RKO (cell line): ENCODE measurements around the gene FRZB.

Experiments
- DNase-seq: peaks from one replicate; pipeline ENCODE4 v3.0.0-alpha.2; 2016; ENCODE audit warnings: low spot score

The FRZB gene

DNA sequence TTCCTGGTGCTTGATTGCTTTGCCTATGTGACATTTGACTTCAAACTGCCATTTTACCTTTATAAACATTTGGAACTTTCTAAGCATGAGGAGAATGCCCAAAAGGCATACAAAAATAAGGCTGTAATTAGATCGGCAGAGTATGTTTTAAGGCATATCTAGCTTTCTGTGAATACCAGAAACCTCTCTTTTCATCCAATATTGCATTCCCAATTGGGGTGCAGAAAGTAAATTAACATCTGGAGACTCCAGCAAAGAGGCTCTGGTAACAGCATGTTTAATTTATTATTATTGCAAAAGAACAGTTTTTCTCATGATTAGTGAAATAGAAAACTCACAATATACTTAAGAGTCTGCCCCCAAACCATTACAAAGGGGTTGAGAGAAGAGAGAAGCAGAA, 32.1 kb downstream of the FRZB start:
- no peak for DNase-seq

GRCh38 chr2:182833084-182833854, 33.2 kb downstream of the FRZB start:
- DNase-seq: no peak

- no peak for DNase-seq
Observed at GRCh38 chr2:182831921-182832320, 34.5 kb downstream of the FRZB start.

GRCh38 chr2:182831101-182831500, 35.3 kb downstream of the FRZB start:
- DNase-seq: no peak

- DNase-seq: no peak
Observed at GRCh38 chr2:182827182-182827879, 39.1 kb downstream of the FRZB start.

DNA sequence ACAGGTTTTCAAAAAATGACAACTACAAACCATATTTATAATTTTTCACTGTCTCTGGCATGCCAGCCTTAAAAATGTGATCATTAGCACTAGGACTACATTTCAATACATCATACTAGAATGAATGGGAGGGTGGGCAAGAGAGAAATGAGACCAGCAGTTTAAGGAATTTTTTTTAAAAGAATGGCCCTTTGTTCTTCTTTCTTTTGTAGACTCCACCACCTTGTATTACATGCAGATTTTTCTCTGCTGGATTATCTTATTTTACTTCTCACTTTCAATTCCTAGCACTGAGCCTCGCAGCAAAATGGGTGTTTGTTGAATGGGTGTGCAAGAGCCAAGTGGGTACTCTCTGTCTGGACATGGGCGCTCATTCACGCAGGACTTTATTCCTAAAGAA, 39.9 kb downstream of the FRZB start:
- no peak for DNase-seq

GRCh38 chr2:182826064-182826463, 40.4 kb downstream of the FRZB start:
- no peak for DNase-seq

DNA sequence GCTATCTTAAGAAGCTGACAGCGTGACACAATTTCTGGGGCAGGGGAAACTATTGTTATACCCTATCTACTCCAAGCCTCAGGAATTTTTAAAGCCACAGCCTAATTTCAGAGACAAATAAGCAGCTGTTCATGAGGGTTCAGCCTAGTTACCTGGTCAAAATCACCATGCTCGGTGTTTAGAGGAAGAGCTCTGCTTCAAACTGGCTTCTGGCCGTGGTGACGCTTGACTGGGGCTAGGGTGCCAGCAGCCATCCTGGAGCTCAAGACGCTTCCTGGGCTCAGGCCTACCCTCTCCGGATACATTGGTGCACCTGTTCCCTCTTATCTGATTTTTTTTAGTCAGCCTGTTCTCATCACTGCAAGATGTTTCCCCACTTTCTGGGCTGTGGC, 41.7 kb downstream of the FRZB start:
- DNase-seq: no peak

DNA sequence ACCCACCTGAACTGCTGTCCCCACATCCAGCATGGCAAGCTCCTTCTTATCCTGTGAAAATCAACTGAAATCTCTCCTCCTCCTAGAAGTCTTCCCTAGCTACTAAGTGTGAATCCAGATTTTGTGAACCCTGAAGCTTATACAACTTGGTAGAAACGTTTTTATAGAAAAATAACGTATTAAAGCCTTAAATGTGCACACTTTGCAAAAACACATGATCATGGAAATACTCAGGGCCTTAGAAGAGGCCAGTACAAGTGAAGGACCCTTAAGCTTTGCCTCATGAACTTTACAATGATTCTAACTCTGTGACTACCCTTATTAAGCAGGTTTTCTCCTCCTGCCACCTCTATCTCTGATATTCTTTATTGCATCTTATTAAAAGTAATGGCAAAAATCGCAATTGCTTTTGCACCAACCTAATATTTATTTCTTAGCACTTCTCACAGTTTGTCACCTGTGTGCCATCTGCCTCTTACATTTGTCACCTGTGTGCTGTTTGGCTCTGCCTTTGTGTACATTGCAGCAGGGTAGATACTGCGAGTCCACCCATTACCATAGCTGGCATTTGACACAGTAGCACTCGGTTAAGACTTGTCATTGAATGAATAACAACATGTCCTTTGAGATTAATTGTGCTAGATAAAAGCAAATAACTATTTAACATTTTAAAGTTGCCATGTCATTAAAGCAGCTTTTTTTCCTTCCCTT, 42.2 kb downstream of the FRZB start:
- DNase-seq: no peak

- DNase-seq: no peak
Observed at GRCh38 chr2:182822733-182823132, 43.7 kb downstream of the FRZB start.

DNA sequence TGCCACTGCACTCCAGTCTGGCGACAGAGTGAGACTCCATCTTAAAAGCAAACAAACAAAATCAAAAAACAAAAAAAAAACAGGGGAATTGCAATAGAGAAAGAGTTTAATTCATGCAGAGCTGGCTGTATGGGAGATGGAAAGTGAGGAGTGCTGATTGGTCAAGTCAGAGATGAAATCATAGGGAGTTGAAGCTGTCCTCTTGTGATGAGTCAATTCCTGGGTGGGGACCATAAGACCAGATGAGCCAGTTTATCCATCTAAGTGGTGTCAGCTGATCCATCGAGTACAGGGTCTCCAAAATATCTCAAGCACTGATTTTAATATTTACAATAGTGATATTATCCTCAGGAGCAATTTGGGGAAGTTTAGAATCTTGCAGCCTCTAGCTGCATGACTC, 45.3 kb downstream of the FRZB start:
- peak; percentile 23 for DNase-seq

DNA sequence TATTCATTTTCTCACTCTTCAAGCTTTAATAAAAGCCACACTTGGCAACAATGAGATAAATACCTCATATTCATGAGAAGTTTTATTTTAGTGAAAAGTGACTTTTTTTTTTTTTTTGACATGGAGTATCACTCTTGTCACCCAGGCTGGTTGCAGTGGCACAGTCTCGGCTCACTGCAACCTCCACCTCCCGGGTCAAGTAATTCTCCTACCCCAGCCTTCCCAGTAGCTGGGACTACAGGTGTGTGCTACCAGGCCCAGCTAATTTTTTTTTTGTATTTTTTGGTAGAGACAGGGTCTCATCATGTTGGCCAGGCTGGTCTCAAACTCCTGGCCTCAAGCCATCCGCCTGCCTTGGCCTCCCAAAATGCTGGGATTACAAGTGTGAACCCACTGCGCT, 47.0 kb downstream of the FRZB start:
- no peak for DNase-seq

GRCh38 chr2:182818925-182819324, 47.5 kb downstream of the FRZB start:
- DNase-seq: no peak

- no peak for DNase-seq
Observed at GRCh38 chr2:182818501-182818900, 47.9 kb downstream of the FRZB start.

DNA sequence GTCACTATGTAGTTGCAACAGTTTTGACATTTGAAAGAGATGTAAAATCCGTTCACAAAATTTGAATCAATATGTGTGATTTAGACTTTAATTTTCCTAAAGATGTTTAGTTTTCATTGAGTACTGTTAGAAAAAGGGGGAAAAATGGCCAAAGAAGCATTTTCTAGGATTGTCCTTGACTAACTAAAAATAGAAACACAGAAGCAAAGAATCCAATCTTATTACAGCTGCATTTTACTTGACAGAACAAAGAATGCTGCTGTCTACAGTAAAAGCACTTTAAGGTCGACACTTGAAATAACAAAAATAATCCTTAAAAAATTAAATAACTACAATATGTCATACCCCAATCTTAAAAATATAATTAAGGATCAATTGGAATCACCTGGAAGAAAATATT, 48.9 kb downstream of the FRZB start:
- DNase-seq: no peak

DNA sequence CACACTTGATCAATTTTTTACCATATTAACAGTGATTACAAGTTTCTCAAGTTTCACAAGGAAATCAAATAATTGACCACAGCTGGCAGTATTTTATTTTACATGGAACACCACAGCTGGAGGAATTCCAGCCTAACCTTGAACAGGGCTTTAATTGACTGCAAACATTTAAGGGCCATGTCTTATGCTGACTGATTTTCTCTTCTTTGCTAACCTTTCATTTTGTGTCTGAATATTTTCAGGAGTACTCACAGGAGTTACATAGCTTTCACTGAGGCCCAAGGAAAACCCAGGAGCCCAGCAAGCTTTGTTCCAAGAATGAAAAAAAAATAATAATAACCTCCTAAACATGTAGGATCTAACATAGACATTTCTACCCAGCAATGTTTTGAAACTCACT, 49.6 kb downstream of the FRZB start:
- no peak for DNase-seq

- no peak for DNase-seq
Observed at GRCh38 chr2:182814804-182815203, 51.6 kb downstream of the FRZB start.

DNA sequence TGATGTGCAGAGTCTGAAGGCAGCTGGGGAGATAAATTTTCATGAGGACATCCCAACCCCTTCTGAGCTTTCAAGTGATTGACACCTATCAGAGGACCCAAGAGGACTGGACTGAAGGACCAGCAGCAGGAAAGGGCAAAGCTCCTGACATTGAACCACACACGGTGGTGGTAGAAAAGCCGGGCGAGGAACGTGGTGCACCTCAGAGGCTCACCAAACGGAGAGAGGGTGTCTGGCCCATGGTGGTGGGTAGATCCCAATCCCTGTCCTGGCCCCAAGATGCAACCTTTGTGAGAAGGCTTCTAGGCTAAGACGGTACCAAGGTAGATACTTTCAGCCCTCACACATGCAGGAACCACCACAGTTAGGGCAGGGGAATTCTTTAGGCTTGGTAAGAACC, 52.1 kb downstream of the FRZB start:
- DNase-seq: no peak

DNA sequence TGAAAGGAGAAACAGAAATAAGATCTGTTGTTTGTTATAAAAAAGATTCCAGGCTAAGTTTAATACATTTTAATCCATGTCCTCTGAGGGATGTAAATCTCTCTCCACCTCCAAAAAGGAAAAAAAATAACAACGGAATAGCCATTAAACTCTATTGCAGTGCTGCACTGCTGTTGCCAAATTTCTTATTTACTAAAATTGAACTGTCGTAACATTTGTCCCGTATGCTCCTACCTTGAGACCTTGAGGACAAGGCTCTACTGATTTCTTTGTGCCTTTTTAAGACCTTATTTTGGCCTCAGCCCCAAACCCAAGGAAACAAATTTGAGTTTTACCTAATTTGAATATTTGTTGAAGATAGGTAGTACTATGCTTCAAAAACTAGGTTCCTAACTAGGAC, 56.4 kb downstream of the FRZB start:
- DNase-seq: no peak

DNA sequence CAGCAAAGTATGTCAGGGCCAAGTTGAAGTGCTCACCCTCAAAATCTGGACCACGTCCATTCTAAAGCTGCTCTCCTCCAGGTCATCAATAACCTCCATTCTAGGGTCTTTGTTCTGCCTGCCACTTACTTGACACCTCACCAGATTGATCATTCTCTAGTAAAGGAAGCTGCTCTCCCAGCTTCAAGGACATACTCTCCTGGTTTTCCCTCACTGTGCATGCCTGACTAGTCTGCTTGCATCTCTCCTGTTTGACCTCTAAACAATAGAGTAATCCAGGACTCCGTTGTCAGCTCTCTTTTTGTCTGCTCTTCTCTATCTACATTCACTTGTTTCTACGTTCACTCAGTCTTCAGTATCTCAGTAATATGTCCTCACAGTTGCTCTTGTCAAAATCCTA, 59.1 kb downstream of the FRZB start:
- no peak for DNase-seq

DNA sequence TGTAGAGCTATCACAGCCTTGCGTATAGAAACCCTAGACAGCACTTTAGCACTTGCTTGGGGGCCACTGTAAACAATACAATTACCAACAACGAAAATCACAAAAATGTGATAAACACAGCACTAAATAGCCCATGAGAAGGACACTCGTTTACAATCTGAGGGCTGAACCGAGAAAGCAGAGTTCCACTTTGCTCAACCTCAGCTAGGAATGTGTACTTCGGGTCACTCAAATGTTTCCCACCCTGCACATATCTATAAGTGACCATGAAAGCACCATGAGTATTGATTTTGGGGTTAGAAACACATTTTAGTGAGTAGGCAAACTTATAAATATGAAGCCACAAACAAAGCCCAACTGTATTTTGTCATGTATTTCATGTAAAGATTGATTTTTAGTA, 62.3 kb downstream of the FRZB start:
- DNase-seq: no peak

GRCh38 chr2:182798736-182799135, 67.7 kb downstream of the FRZB start:
- no peak for DNase-seq

DNA sequence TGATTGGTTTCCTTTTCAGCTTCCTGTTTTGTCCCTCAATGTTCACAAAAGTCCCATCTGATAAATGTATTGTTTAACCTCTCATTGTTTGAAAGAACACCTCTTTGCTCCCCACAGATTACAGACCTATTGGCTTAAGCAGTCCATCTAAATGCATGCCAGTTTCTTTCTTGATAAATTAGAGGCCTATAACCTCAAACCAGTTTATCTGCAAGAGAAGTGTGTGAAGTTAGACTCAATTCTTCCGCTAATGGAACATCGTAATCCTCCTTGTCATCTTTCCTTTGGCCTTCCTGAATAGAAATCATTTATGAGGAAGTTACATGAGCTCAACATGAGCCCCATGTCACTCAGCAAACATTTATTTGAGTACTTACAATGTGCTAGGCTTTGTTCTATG, 74.0 kb downstream of the FRZB start:
- DNase-seq: no peak
